Esophagus muscularis mucosa (tissue), 3 donors: ENCODE data around the gene SORCS2.

Experiments
- CTCF ChIP-seq, 3 experiments: fragments of 200-600 bp in 2 of 3; fragments of 450-650 bp in 1 of 3; sonication (generic) in 2 of 3; IDR thresholded peaks; one replicate each; pipeline ENCODE4 v1.5.1; 2017 to 2019; ENCODE audit warnings: antibody characterized with exemption in 3 of 3, mild to moderate bottlenecking in 2 of 3, moderate library complexity in 1 of 3
- POLR2A ChIP-seq: fragments of 450-650 bp; IDR thresholded peaks from one replicate; pipeline ENCODE4 v1.6.1; 2017; ENCODE audit warnings: antibody characterized with exemption, moderate library complexity, mild to moderate bottlenecking, low read depth

- TF ChIP-seq POLR2A (no peak), CTCF (IDR thresholded peaks at IDR 0.05) (no peak)
Observed at GRCh38 chr4:7547368-7548040, 355.2 kb downstream of the SORCS2 start.
